Measurements from ENCODE around the gene CIDEA.
"Not testable (repeated sequence)": the region's sequence is repeated elsewhere in the genome, so short reads cannot be mapped to it uniquely, and the experiment has no call there.

The CIDEA gene

DNA sequence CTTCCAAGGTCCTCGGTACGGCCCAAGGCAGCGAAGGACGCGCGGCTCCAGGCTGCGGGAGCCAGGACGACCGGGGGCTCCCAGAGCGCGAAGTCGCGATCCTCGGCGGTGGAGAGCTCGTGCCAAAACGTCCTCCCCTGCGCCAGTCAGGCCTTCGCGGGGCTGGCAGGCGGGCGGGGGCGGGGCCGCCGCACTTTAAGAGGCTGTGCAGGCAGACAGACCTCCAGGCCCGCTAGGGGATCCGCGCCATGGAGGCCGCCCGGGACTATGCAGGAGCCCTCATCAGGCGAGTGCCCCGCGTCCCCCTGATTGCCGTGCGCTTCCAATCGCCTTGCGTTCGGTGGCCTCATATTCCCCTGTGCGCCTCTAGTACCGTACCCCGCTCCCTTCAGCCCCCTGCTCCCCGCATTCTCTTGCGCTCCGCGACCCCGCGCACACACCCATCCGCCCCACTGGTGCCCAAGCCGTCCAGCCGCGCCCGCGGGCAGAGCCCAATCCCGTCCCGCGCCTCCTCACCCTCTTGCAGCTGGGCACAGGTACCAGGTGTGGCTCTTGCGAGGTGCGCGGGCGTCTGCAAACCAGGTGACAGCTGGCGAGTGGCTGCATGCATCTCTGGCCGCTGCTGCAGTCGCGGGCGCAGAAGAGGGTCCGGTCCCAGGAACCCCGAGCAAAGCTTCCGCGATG, at the start of gene CIDEA:
CIDEA (plus strand) TSS at position 226 of the 684 bp plus-strand sequence; CDS start at position 249, 23 bp downstream.
- DNase-seq, result peak; percentile 17

GRCh38 chr18:12208296-12209153, 45.6 kb upstream of the CIDEA start:
- not testable (repeated sequence) for DNase-seq

DNA sequence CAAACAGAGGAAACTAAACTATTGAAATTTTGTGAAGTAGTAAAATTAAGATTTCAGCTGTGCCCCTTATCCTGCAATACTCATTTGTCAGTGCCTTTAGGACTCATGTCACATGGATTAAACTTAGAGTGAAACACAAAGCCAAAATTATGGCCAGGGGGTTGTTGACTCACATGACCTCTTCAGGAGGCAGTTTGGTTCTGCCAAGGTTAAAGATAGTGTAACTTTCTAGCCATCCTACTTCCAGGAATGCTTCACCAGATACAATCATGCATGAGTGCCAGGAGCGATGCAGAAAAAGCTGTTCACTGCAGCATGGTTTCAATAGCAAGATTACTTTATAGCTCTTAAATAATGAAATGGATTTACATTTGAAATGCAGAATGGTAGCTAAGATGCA, 41.9 kb upstream of the CIDEA start:
- DNase-seq, result not testable (repeated sequence)

DNA sequence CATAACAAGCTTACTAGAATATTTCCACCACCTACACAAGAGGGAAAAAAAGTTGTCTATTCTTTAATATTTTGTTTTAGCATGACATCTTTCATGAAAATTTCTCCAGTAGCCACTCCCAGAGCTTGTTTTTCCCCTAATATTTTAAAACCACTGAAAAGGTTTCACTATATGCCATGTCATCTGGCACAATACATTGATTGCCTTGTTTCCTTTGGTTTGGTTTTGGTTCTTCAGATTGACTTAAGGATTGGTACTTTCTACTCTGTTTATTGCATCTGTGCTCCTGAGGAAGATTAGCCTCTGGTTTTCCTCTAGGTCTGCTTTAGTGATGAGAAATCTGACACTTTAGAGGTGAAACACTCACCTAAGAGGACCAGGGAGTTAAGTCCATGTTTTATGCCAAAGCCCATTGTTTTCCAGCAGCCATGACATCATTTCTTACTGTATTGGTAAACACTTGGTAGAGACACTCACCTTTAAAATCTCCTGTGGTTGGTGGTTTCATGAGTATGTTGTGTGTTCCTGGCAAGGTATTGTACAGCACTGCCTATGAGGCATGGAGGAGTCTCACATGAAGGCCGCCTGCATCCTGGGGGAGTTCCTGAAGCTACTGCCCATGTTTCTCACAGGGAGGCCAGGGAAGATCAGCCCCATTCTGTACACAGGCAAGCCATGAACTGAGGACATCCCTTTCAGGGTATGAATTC, 39.7 kb upstream of the CIDEA start:
- not testable (repeated sequence) for DNase-seq

DNA sequence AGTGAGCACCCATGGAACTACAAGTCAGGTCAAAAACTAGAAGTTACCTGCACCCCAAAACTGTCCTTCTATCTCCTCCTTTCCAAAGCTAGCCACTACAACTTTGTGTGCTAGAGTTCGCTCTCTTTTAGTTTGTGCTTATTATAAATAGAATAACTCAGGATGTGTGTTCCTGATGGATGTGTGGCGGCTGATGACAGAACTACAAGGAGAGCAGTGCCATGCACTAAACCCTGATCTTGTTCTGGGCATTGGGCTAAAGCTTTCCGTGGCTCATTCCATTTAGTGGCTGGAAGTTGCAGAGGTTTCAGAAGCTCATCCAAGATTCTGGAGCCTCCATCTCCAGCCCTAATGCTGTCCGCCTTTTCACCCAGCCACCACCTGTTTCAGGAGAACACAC, 37.7 kb upstream of the CIDEA start:
- DNase-seq, result not testable (repeated sequence)

DNA sequence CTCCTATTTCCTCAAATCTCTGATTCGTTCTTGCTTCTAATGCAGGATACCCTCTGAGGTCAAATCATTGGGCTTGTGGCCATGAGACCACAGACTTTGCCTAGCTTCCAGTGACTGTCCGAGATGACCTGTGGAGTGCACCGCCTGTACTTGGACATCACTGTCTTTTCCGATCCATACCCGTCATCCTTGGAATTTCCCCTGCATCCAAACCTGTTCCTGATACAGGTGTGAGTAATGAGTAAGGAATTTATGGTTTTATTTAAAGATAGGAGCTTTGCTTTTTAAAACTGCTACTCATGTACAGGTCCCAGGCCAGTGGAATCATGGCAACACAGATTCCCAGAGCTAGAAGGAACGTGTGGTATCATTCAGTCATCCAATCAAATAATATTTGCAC, 35.6 kb upstream of the CIDEA start:
- DNase-seq, result not testable (repeated sequence)

- not testable (repeated sequence) for DNase-seq
These were observed 32.1 kb upstream of the CIDEA start for GRCh38 chr18:12222041-12222440.

DNA sequence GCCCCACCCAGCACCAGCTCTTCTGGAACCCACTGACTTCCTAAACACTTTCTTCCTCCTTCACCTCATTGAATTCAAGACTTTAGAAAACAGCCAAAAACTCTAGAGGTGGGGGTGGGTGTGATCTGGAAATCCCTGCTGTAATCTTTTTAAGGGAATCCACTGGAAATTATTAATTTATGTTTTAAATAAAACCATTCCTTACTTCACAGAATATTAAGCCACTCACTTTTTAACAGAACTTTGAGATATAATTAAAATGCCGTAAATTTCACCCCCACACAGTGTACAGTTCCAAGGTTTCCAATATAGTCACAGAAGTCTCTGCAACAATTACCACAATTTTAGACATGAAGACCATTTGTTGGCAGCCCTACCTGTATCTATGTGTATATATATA, 30.8 kb upstream of the CIDEA start:
- DNase-seq, result not testable (repeated sequence)

- DNase-seq, result not testable (repeated sequence)
These were observed 27.4 kb upstream of the CIDEA start for GRCh38 chr18:12226807-12227206.

DNA sequence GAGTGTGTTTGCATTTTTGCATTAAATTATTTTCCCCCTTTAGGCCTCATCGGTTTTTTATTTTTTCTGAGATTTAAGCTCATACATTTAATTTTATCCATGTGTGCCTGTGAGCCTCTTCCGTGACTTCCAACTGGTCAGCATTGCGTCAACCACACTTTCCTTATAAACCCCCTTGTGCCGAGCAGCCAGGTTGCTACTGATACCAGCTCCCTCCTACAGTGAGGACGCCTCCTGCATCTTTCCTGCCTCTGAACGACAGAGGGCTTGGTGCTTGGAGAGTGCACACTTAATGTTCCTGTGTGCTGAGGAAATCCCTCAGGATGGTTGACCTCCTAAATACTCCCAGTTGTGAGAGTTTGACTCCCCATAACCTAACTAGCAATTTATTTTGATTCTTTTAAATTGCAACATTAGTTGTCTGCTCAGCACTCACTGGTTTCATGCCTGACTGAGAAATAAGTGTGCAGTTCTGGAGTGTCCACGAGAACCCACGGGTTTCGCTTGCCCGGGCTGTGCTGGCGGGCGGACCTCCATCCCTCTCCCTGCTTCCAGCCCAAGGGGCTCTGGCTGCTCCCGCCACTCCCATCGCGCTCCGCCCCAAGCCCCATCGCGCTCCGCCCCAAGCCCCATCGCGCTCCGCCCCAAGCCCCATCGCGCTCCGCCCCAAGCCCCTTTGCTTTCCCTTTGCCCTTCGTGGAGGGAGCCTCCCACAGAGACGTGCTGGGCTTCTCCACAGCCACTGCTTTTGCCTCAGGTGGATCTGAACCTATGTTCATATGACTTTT, 26.6 kb upstream of the CIDEA start:
- peak; percentile 20 for DNase-seq

- not testable (repeated sequence) for DNase-seq
These were observed 25.9 kb upstream of the CIDEA start for GRCh38 chr18:12228308-12228707.

GRCh38 chr18:12230561-12230960, 23.6 kb upstream of the CIDEA start:
- DNase-seq, result not testable (repeated sequence)

DNA sequence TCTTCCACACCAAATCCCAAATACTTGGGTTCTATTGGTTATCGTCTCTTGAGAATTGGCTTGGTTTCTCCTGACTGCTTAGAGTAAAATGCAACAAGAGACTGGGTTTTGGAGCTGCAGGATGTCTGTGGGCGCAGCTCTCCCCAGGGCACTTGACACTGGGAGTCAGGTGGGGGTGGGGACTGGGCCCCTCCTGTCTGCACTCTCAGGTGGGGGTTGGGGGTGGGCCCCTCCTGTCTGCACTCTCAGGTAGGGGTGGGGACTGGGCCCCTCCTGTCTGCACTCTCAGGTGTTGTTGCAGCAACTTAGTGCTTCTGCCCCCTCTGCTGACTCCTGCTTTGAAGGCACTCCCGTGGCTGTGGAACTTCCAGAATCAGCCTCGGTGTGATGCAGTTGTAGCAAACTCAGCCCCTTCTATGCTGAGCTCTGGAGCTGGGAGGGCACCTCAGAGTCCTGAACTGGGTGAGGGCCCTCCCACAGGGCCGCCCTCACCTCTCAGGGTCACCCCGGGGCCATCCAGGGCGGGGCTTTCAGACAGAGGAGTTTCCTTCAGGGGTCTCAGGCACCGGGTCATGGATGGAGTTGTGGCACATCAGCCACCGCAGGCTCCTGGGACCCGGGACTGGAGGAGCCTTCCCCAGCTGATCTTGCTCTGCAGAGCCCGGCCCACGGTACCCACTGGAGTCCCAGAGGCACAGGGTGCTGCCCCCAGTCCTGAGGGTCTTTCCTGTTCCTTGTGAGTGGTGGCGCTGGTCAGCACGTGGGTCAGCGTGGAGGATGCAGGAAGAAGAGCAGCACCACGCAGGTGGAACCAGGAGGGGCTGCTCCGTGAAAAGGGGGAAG, 22.9 kb upstream of the CIDEA start:
- DNase-seq, result no peak

DNA sequence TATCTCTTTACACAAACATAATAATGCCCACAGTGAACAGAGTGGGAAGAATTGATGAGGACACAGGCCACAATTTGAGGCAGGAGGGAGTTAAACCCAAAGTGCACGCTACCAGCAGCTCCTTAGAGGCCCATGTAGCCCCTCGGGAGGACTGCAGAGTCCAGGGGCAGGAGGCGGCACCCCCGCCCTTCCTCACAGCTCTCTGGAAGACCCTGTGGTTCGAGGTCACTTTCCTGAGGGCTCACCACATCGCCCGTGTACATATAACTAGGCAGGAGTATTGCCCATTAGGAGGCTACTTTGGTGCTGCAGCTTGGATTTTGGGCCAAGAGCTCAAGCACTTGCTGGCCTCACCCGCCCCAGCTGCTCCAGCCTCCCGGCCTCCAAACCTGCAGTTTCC, 22.2 kb upstream of the CIDEA start:
- DNase-seq, result no peak

DNA sequence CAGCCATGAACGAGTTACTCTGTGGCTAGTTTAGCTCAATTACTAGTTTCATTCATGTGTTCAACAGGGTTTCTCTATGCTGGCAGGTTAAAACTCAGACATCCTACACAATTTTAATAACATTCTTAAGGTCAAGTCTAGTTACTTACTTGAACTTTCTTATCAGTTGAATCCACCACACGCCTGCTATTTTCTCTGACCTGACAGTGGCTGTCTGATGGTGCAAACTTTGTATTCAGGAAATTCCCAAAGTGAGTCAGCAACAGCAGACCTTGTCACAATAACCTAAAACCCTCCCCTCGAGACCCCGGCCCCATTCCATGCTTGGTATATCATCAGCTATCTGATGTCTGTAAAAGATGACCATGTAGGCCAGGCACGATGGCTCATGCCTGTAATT, 20.8 kb upstream of the CIDEA start:
- DNase-seq, result peak; percentile 40

DNA sequence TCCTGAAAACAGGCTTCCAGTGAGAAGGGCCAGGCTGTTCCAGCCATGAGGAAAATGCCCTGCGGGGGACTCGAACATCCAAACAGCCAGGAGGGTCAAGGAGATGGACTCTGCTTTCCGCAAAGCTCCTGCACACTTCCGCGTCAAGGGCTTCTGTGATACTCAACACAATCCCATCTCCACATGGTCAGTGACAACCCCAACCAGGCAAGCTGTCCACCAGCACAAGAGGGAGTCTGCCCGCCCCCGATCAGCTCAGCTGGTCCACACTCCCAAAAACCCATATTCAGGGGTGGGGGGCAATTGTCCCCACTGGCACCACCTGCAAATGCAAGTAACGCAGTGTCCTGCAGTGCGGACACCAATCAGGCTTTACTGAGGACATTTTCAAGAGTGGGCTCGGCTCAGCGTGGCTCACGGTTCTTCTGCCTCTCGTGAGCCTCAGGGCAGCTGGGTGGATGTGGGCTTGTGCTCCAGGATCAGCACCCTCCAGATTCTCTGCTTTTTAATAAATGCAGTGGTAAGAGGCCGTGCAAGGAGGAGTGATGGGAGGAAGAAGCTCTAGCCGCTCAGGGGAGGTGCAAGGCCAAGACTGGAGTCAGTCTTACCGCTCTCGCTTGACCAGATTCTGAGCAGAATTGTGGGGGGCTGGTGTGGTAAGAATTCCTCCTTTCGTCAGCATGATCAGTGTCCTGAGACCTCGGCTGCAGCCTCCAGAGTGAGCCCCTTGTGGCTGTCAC, 19.5 kb upstream of the CIDEA start:
- no peak for DNase-seq

- no peak for DNase-seq
These were observed 18.0 kb upstream of the CIDEA start for GRCh38 chr18:12236141-12236540.

- DNase-seq, result peak; percentile 55
These were observed 17.0 kb upstream of the CIDEA start for GRCh38 chr18:12236934-12237832.

- DNase-seq, result peak; percentile 26
These were observed 15.3 kb upstream of the CIDEA start for GRCh38 chr18:12238826-12239225.

DNA sequence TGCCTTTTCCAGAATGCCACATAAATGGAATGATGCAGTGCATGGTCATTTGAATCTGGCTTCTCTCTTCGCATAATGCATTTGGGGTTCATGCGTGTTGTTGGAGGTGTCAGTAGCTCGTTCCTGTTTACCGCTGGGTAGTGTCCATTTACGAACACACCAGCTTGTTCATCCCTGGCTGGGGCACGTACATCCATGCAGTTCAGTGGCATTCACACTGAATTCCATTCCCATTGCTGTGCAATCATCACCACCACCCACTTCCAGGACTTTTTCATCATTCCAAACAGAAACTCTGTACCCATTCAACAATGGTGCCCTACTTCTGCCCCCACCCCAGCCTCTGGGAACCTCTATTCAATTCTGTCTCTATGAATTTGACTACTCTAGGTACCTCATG, 14.7 kb upstream of the CIDEA start:
- DNase-seq, result peak; percentile 31
